G401.6 (cell line): Measurements from ENCODE around the gene ZNF154.
"Not testable (repeated sequence)": the region's sequence is repeated elsewhere in the genome, so short reads cannot be mapped to it uniquely, and the experiment has no call there.

Source experiments
- FAIRE-seq: peaks from 2 replicates; lab custom pipeline; 2012; peaks lifted over from hg19 to GRCh38; lab: Jason Lieb, UNC

The ZNF154 gene

GRCh38 chr19:57708641-57709361, at the start of gene ZNF154:
Gene ZNF154 (minus strand): TSS chr19:57709204. CDS start chr19:57708971, 233 bp downstream.
- no peak for FAIRE-seq

GRCh38 chr19:57757941-57758340, 48.9 kb upstream of the ZNF154 start:
- no peak for FAIRE-seq

DNA sequence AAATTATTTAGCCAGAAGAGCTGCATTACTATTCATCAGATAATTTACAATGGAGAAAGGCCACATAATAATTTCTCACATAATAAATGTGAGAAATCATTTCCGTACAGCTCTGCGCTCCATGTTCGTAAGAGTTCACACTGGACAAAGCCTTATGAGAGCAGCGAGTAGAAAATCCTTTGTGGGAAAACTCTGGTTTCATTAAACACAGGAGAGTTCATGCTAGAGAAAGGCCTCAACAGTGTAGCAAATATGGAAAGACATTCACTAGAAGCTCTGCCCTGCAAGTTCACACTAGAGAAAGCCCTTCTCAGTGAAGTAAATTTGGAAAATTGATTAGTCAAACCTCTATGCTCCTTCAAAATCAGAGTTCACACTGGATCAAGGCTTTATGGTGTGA, 46.0 kb upstream of the ZNF154 start:
- no peak for FAIRE-seq

- FAIRE-seq, result no peak
These were observed 45.2 kb upstream of the ZNF154 start for GRCh38 chr19:57754091-57754673.

DNA sequence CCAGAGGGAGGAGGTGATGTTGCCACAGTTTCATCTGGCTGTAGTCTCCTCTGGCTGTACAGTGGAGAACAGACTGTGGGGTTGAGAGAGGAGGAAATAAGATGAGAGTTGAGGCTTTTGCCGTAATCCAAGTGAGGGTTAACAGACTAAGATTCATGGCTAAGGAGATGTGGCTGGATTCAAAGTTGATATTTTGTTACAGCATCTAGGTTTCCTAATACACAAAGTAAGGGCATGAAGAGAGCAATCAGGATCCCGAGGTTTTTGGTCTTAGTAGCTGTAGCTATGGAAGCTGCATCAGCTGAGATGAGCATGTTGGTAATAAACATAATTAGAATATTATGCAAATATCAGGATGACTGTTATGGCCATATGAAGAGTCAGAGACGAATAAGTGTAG, 39.0 kb upstream of the ZNF154 start:
- no peak for FAIRE-seq

DNA sequence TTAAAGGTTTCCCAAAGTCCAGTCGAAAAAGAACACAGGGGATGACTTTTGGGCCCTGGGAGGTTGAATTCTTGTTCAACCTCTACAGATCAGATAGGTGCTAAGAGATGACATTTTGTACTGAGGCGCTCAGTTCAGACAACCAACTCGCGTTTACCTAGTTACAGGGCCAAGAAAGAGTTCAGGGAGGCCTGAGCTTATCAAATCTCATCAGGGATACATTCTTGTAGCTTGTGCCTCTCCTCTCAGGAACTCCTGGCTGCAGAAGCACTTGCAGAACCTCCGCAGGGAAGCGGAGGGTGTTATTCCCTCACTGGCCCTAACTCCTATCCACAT, 38.4 kb upstream of the ZNF154 start:
- FAIRE-seq, result no peak

- FAIRE-seq, result peak; percentile 97
These were observed 37.8 kb upstream of the ZNF154 start, which contains the start of gene ZNF776 for GRCh38 chr19:57746580-57747471. Gene ZNF776 (plus strand): TSS chr19:57746815. CDS start chr19:57747059, 244 bp downstream.

- FAIRE-seq, result not testable (repeated sequence)
These were observed 29.8 kb upstream of the ZNF154 start for GRCh38 chr19:57738770-57739169.

DNA sequence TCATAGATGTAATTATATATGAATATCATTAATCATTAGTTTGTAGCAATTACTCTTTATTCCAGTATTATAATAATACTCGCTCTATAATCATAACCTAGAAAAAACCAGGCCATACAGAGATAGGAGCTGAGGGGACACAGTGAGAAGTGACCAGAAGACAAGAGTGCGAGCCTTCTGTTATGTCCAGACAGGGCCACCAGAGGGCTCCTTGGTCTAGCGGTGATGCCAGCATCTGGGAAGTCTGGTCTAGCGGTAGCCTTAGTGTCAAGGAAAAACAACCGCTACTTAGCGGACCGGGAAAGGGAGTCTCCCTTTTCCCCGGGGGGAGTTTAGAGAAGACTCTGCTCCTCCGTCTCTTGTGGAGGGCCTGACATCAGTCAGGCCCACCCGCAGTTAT, 29.3 kb upstream of the ZNF154 start:
- FAIRE-seq, result not testable (repeated sequence)

DNA sequence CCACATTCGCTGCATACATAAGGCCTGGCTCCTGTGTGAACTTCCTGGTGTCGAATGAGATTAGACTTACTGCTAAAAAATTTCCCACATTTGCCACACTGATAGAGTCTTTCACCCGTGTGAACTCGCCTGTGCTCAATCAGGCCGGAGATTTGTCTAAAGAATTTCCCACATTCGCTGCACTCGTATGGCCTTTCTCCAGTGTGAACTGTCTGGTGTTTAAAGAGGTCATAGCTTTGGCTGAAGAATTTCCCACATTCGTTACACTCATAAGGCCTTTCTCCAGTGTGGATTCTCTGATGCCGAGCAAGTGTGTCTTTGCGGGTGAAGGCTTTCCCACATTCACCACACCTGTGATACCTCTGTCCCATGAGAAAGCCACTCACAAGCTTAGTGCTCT, 11.9 kb upstream of the ZNF154 start:
- no peak for FAIRE-seq

- no peak for FAIRE-seq
These were observed 11.0 kb upstream of the ZNF154 start for GRCh38 chr19:57719901-57720519.

DNA sequence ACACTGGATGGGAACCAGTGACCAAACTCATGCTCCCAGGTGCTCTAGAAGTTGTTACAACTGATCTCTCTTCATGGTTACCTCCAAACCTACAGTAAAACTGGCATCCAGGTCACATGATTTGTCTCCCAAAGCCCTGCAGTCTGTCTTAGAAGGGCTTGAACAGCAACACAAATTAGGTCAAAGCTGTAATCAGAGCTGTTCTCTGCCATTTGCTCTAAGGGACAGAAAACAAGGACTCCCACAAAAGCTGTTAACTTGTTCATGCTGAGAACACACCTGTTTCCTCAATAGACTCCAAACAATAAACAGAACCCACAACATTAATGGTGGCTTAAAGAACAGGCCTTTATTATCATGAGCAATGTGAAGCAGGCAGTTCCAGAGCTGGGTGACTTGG, 10.4 kb upstream of the ZNF154 start:
- FAIRE-seq, result no peak

- no peak for FAIRE-seq
These were observed 3.2 kb upstream of the ZNF154 start for GRCh38 chr19:57712222-57712621.

DNA sequence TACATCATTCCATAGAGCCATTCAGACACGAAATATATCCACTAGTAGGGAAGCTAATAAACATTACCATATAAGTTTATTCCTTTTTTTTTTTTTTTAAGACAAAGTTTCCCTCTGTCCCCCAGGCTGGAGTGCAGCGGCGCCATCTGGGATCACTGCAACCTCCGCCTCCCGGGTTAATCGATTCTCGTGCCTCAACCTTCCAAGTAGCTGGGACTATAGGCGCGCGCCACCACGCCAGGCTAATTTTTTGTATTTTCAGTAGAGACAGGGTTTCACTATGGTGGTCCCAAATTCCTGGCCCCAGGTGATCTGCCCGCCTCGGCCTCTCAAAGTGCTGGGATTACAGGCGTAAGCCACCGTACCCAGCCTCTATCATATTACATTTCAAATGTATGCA, 612 bp upstream of the ZNF154 start:
- no peak for FAIRE-seq

GRCh38 chr19:57706346-57706745, 2.7 kb downstream of the ZNF154 start:
- FAIRE-seq, result no peak

- no peak for FAIRE-seq
These were observed 7.4 kb downstream of the ZNF154 start for GRCh38 chr19:57701625-57702024.

DNA sequence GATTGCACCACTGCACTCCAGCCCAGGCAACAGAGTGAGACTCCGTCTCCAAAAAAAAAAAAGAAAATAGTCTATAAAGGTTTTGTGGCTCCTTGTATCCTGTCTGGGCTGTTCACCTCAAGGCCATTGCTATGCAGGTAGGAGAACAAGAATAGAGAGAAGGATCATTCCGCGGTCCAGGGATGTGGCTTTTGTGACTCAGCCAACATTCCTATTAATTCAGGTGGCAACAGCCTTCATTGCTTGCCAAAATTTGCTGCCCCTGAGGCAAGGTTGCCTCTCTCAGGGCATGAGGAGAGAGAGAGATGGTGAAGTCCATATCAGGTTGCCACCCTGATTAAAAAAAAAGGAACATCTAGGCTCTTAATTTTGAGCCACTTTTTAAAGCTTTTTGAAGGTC, 19.3 kb downstream of the ZNF154 start:
- FAIRE-seq, result no peak

GRCh38 chr19:57688011-57688763, 20.8 kb downstream of the ZNF154 start:
- no peak for FAIRE-seq

DNA sequence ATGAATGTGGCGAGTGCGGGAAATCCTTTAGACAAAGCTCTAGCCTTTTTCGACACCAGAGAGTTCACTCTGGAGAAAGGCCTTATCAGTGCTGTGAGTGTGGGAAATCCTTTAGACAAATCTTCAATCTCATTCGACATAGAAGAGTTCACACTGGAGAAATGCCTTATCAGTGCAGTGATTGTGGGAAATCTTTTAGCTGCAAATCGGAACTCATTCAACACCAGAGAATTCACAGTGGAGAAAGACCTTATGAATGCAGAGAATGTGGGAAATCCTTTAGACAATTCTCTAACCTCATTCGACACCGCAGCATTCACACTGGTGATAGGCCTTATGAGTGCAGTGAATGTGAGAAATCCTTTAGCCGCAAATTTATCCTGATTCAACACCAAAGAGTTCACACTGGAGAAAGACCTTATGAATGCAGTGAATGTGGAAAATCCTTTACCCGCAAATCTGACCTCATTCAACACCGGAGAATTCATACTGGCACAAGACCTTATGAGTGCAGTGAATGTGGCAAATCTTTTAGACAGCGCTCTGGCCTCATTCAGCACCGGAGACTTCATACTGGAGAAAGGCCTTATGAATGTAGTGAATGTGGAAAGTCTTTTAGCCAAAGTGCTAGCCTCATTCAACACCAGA, 21.5 kb downstream of the ZNF154 start:
- FAIRE-seq, result no peak

- no peak for FAIRE-seq
These were observed 22.3 kb downstream of the ZNF154 start for GRCh38 chr19:57686727-57687126.

DNA sequence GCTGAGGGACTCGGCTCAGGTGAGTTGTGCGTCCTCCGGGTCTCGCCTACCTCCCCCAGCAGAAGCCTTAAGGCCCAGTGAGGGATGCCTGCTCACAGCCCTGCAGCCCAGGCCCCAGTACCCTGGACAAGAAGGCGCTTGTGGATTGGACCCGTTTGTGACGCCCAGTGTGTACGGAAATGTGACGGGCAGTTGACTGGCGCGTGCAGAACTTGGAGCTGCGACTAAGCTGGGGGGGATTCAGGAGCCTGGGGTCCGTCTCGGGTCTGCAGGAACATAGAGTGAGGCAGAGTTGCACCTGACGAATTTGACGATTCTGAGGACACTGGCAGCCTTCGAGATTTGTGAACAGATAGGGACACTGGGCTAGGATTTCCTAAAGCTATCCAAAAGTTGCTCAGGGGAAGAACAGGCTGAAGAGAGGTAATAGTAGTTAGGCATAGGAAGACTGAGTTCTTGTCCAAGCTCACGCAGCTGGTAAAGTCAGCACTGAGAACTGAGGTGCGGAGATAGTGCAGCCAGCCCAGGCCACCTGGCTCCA, 26.7 kb downstream of the ZNF154 start:
- no peak for FAIRE-seq
